GM18519 (cell line): Measurements from ENCODE around the gene SYNJ1.
"Not testable (repeated sequence)": the region's sequence is repeated elsewhere in the genome, so short reads cannot be mapped to it uniquely, and the experiment has no call there.

ENCODE experiments used
- ATAC-seq: cut with Tn5 transposase; IDR thresholded peaks from one replicate; pipeline ENCODE4 v1.9.1; 2021; ENCODE audit warnings: mild to moderate bottlenecking, moderate library complexity; ENCODE audit not compliant: unreplicated experiment, low FRiP score

Gene SYNJ1

GRCh38 chr21:32695482-32695881 is 32.3 kb downstream of the SYNJ1 start:
- not testable (repeated sequence) for ATAC-seq

- no peak for ATAC-seq
Measured at GRCh38 chr21:32693581-32693980, 34.2 kb downstream of the SYNJ1 start.

GRCh38 chr21:32690085-32690484 is 37.7 kb downstream of the SYNJ1 start:
- ATAC-seq, result no peak

GRCh38 chr21:32687643-32688345 is 40.0 kb downstream of the SYNJ1 start:
- no peak for ATAC-seq

- no peak for ATAC-seq
Measured at GRCh38 chr21:32682696-32683474, 44.9 kb downstream of the SYNJ1 start.

GRCh38 chr21:32674731-32675130 is 53.1 kb downstream of the SYNJ1 start:
- no peak for ATAC-seq

GRCh38 chr21:32674038-32674437 is 53.8 kb downstream of the SYNJ1 start:
- ATAC-seq, result no peak

GRCh38 chr21:32666258-32666657 is 61.6 kb downstream of the SYNJ1 start:
- ATAC-seq, result no peak

GRCh38 chr21:32664095-32664494 is 63.7 kb downstream of the SYNJ1 start:
- not testable (repeated sequence) for ATAC-seq

GRCh38 chr21:32661981-32662380 is 65.8 kb downstream of the SYNJ1 start:
- ATAC-seq, result not testable (repeated sequence)

- not testable (repeated sequence) for ATAC-seq
Measured at GRCh38 chr21:32661026-32661782, 66.6 kb downstream of the SYNJ1 start.

- no peak for ATAC-seq
Measured at GRCh38 chr21:32658524-32658923, 69.3 kb downstream of the SYNJ1 start.

- no peak for ATAC-seq
Measured at GRCh38 chr21:32653326-32653901, 74.4 kb downstream of the SYNJ1 start.

GRCh38 chr21:32648165-32648564 is 79.6 kb downstream of the SYNJ1 start:
- ATAC-seq, result no peak

- ATAC-seq, result no peak
Measured at GRCh38 chr21:32645261-32646182, 82.3 kb downstream of the SYNJ1 start.

- no peak for ATAC-seq
Measured at GRCh38 chr21:32641710-32642698, 85.8 kb downstream of the SYNJ1 start.

- no peak for ATAC-seq
Measured at GRCh38 chr21:32626621-32627196, 101.1 kb downstream of the SYNJ1 start.

GRCh38 chr21:32618218-32618617 is 109.6 kb downstream of the SYNJ1 start:
- ATAC-seq, result not testable (repeated sequence)
